Measurements from ENCODE around the gene ATP6V0B.

ATP6V0B gene

DNA sequence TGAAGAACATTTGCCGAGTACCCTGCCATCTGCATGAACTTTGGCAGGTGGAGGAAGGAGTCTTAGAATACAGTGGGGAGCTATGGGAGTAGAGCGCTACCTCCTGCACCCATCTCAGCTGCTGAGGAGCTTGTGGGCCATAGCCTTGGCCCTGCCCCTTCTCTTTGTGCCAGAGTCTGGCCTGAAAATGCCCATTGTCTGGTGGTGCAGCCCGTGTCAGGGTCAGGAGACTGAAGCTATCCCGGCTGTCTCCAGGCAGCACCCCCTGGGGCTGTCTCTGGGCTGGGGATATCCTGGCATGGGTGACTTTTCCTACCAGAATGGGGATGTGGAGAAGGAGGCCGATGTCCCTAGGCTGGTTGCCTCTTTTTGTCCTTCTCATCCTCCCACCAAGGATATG lies 20.7 kb upstream of the ATP6V0B start:
- TF ChIP-seq, protein P1, sequence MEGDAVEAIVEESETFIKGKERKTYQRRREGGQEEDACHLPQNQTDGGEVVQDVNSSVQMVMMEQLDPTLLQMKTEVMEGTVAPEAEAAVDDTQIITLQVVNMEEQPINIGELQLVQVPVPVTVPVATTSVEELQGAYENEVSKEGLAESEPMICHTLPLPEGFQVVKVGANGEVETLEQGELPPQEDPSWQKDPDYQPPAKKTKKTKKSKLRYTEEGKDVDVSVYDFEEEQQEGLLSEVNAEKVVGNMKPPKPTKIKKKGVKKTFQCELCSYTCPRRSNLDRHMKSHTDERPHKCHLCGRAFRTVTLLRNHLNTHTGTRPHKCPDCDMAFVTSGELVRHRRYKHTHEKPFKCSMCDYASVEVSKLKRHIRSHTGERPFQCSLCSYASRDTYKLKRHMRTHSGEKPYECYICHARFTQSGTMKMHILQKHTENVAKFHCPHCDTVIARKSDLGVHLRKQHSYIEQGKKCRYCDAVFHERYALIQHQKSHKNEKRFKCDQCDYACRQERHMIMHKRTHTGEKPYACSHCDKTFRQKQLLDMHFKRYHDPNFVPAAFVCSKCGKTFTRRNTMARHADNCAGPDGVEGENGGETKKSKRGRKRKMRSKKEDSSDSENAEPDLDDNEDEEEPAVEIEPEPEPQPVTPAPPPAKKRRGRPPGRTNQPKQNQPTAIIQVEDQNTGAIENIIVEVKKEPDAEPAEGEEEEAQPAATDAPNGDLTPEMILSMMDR (conservative IDR thresholded peaks at IDR 0.05), result no peak
- no peak for TF ChIP-seq ZFX (IDR thresholded peaks at IDR 0.05)
- no peak overlapping the region for H3K27ac ChIP-seq

DNA sequence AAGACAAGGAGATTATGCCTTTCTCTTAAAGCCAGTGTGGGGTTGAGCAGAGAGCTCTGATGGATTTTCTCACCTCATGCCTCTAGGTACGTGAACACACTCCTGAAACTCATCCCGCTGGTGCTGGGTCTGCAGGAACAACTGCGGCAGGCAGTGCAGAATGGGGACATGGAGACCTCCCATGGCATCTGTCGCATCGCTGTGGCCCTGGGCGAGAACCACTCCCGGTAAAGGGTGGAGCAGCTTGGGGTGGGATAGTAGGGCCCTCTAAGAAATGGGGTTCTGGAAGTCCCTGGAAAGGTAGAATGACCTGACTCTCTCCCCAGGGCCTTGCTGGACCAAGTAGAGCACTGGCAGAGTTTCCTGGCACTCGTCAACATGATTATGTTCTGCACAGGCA lies 18.5 kb upstream of the ATP6V0B start:
- no peak for TF ChIP-seq ZFX (IDR thresholded peaks at IDR 0.05)
- TF ChIP-seq, protein P1 (conservative IDR thresholded peaks at IDR 0.05), result no peak
- no peak overlapping the region for H3K27ac ChIP-seq

DNA sequence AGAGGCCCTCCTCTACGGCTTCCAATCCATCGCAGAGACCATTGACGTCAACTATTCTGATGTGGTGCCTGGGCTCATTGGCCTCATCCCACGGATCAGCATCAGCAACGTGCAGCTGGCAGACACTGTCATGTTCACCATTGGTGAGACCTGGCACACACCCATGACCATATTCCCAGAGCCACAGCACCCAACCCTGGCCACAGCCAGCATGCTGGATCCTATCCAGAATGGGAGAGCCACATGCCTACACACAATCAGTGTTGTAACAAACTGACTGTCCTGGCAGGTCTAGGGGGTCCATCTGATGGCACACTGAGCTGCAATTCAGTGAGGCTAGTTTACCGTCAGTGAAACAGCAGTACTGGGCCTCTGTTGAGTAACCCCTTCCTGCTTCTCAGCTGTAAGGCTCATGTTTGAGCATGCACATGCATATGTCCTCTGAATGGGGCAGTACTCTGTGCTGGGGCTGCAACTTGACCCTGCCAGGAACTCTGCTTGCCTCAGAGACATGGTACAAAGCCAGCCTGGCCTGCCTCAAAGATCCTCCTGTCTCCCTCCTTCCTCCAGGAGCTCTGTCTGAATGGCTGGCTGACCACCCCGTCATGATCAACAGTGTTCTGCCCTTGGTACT lies 17.2 kb upstream of the ATP6V0B start:
- TF ChIP-seq, protein P1 (conservative IDR thresholded peaks at IDR 0.05), result no peak
- TF ChIP-seq ZFX (IDR thresholded peaks at IDR 0.05), result no peak
- no peak overlapping the region for H3K27ac ChIP-seq

DNA sequence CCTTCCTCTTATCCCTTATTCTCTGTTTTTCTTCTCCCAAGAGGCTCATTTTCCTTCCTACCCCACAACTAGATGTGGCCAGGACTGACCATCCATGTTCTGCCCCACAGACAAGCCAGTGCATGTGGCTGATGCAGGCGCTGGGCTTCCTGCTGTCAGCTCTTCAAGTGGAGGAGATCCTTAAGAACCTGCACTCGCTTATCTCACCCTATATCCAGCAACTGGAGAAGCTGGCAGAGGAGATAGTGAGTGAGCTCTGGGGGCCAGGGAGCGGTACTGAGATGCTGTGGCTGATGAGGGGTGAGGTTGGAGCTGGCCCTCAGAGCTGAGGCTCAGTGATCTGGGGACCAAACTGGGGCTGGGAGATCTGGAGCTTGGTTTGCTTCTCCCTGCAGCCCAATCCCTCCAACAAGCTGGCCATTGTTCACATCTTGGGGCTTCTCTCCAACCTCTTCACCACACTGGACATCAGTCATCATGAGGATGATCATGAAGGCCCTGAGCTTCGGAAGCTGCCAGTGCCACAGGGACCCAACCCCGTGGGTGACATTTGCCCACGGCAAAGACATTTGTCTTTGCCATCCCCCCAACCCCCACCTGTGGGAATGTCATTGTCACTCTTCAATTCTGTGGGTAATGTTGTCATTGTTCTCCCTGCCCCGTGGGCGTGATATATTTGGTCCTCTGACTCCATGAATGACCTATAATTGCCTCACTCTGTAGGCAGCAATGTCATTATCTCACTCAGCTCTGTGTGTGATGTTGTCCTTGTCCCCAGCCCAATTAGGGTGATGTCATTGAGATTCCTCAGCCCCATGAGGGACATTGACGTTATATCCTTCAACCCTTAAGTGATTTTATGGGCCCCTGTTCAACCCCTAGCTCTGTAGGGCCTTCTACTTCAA lies 16.2 kb upstream of the ATP6V0B start:
- no peak overlapping the region for H3K27ac ChIP-seq
- TF ChIP-seq, protein P1 (conservative IDR thresholded peaks at IDR 0.05), result no peak
- no peak for TF ChIP-seq ZFX (IDR thresholded peaks at IDR 0.05)

DNA sequence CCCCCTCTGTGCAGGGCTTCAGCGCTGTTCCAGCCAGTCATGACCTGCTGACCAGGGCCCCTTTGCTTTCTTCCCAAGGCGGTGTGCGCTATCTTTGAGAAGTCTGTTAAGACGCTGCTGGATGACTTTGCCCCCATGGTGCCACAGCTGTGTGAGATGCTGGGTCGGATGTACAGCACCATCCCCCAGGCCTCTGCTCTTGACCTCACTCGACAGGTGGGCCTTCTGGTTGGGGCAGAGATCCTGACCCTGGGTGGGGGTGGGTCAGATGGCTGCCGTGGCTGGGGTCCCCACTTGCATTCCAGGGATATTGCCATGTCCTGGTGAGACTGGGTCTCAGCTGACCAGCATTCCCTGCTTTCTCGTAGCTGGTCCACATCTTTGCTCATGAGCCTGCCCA lies 14.0 kb upstream of the ATP6V0B start:
- H3K27ac ChIP-seq, result no peak overlapping the region
- TF ChIP-seq, protein P1 (conservative IDR thresholded peaks at IDR 0.05), result no peak
- TF ChIP-seq ZFX (IDR thresholded peaks at IDR 0.05), result no peak

DNA sequence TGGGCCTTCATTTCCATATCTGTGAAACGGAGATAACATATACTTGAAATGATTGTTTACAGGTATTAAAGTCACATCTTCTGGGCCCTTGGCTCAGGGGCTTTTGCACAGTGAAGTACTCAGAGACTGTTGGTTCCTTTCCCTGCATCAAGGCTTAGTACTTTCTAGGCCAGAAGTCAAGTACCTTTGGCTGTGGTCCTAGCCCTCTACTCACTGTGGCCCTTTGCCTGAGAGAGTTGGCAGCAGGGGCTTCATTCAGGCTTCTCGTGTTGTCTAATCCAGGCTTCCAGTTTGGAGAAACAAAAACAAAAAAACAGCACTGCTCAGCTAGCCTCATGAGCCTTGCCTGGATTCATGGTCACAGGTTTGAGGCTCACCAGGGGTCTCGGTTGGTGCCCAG lies 13.1 kb upstream of the ATP6V0B start:
- no peak overlapping the region for H3K27ac ChIP-seq
- TF ChIP-seq, protein P1 (conservative IDR thresholded peaks at IDR 0.05), result no peak
- no peak for TF ChIP-seq ZFX (IDR thresholded peaks at IDR 0.05)

DNA sequence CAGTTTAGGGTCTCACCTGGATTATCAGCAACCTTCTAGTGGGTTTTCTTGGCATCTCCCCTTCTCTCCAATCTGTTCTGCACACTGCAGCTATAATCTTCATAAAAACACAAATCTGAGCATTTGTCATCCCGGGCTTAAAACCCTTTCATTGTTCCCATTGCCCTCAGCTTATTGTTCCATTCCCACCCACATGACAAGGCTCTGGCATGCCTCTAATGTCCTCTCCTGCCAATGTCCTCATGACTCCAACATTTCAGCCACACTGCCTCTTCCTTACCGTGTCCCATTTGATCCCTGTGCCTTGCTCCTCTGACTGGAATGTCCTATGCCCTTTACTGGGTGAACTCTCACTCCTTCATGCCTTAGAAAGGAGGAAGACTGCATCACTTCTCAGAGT lies 12.4 kb upstream of the ATP6V0B start:
- H3K27ac ChIP-seq, result no peak overlapping the region
- TF ChIP-seq, protein P1 (conservative IDR thresholded peaks at IDR 0.05), result no peak
- no peak for TF ChIP-seq ZFX (IDR thresholded peaks at IDR 0.05)

Data from C4-2B (cell line).